Liver (tissue), 9 donors: Measurements from ENCODE around the gene MTFR1L. TPM values are rescaled to one million over a fixed set of nuclear protein-coding genes. Genes with fewer than 3 reads are reported as not detected.

ENCODE experiments used
- DNase-seq: peaks from one replicate; pipeline ENCODE4 v3.0.0-alpha.2; 2017; ENCODE audit warnings: low spot score
- H3K27ac ChIP-seq, 2 donors: one replicate each; pipeline ENCODE4 v1.7.0; 2013; ENCODE audit warnings: inconsistent platforms in 2 of 2, low read length in 2 of 2, control low read depth in 1 of 2, low read depth in 1 of 2, mild to moderate bottlenecking in 1 of 2
- H3K27me3 ChIP-seq, 4 donors: one replicate each; pipeline versions ENCODE4 v1.6.1 to v1.7.0; 2013; ENCODE audit warnings: low read length in 3 of 4, inconsistent platforms in 1 of 4, mild to moderate bottlenecking in 1 of 4, moderate library complexity in 1 of 4; ENCODE audit not compliant: control insufficient read depth in 4 of 4, insufficient read depth in 4 of 4
- H3K36me3 ChIP-seq, 4 donors: one replicate each; pipeline versions ENCODE4 v1.6.1 to v1.7.0; 2013; ENCODE audit warnings: low read length in 3 of 4, mild to moderate bottlenecking in 3 of 4, low read depth in 1 of 4, moderate library complexity in 1 of 4; ENCODE audit not compliant: control insufficient read depth in 4 of 4, insufficient read depth in 3 of 4
- H3K4me1 ChIP-seq, 4 donors: one replicate each; pipeline versions ENCODE4 v1.6.1 to v1.7.0; 2013; ENCODE audit warnings: low read length in 3 of 4, mild to moderate bottlenecking in 3 of 4, moderate library complexity in 1 of 4; ENCODE audit not compliant: control insufficient read depth in 4 of 4, insufficient read depth in 4 of 4
- H3K4me3 ChIP-seq, 3 donors: one replicate each; pipeline versions ENCODE4 v1.6.1 to v1.7.0; 2013; ENCODE audit warnings: low read length in 3 of 3, control low read depth in 1 of 3, low read depth in 1 of 3, mild to moderate bottlenecking in 1 of 3
- H3K9ac ChIP-seq, 2 donors: one replicate each; pipeline ENCODE4 v1.7.0; 2013; ENCODE audit warnings: low read length in 2 of 2, mild to moderate bottlenecking in 2 of 2, moderate library complexity in 2 of 2, control low read depth in 1 of 2, low read depth in 1 of 2
- H3K9me3 ChIP-seq, 4 donors: one replicate each; pipeline versions ENCODE4 v1.6.1 to v1.7.0; 2013; ENCODE audit warnings: low read length in 3 of 4; ENCODE audit not compliant: control insufficient read depth in 4 of 4
- ATF3 ChIP-seq: IDR thresholded peaks from 2 replicates; pipeline ENCODE4 v1.6.1; 2016; ENCODE audit warnings: antibody characterized with exemption
- CTCF ChIP-seq: fragments of 150-350 bp; IDR thresholded peaks from 2 replicates; pipeline ENCODE4 v1.5.1; 2017; ENCODE audit warnings: improper control_type of control experiment, low read depth, low read length; ENCODE audit not compliant: missing input control
- EGR1 ChIP-seq, 2 donors: IDR thresholded peaks; 2 replicates each; pipeline ENCODE4 v1.6.1; 2016 to 2018; ENCODE audit warnings: antibody characterized with exemption in 2 of 2, low read depth in 2 of 2
- FOXA1 ChIP-seq: IDR thresholded peaks from 2 replicates; pipeline ENCODE4 v1.6.1; 2016; ENCODE audit warnings: antibody characterized with exemption
- FOXA2 ChIP-seq: IDR thresholded peaks from 2 replicates; pipeline ENCODE4 v1.6.1; 2016; ENCODE audit warnings: antibody characterized with exemption
- GABPA ChIP-seq, 2 donors: IDR thresholded peaks in 1 of 2; conservative IDR thresholded peaks in 1 of 2; 2 replicates each; pipeline ENCODE4 v1.6.1; 2016; ENCODE audit warnings: antibody characterized with exemption in 2 of 2, mild to moderate bottlenecking in 1 of 2, moderate library complexity in 1 of 2
- HNF4A ChIP-seq, 2 donors: conservative IDR thresholded peaks; 2 replicates each; pipeline ENCODE4 v1.6.1; 2016; ENCODE audit warnings: antibody characterized with exemption in 2 of 2, mild to moderate bottlenecking in 2 of 2
- HNF4G ChIP-seq: IDR thresholded peaks from 2 replicates; pipeline ENCODE4 v1.6.1; 2016; ENCODE audit warnings: antibody characterized with exemption
- JUND ChIP-seq, 2 donors: IDR thresholded peaks; 2 replicates each; pipeline ENCODE4 v1.6.1; 2016; ENCODE audit warnings: antibody characterized with exemption in 2 of 2
- MAX ChIP-seq: IDR thresholded peaks from 2 replicates; pipeline ENCODE4 v1.6.1; 2016; ENCODE audit warnings: antibody characterized with exemption
- NR2F2 ChIP-seq: IDR thresholded peaks from 2 replicates; pipeline ENCODE4 v1.6.1; 2016; ENCODE audit warnings: antibody characterized with exemption
- RAD21 ChIP-seq, 2 donors: IDR thresholded peaks; 2 replicates each; pipeline ENCODE4 v1.6.1; 2016; ENCODE audit warnings: antibody characterized with exemption in 2 of 2, mild to moderate bottlenecking in 2 of 2
- REST ChIP-seq: IDR thresholded peaks from 2 replicates; pipeline ENCODE4 v1.6.1; 2016; ENCODE audit warnings: antibody characterized with exemption, mild to moderate bottlenecking
- RXRA ChIP-seq, 2 donors: IDR thresholded peaks; 2 replicates each; pipeline ENCODE4 v1.6.1; 2017 to 2018; ENCODE audit warnings: antibody characterized with exemption in 2 of 2, mild to moderate bottlenecking in 1 of 2
- SP1 ChIP-seq: IDR thresholded peaks from 2 replicates; pipeline ENCODE4 v1.6.1; 2018; ENCODE audit warnings: antibody characterized with exemption, mild to moderate bottlenecking
- TAF1 ChIP-seq: conservative IDR thresholded peaks from 2 replicates; pipeline ENCODE4 v1.6.1; 2016; ENCODE audit warnings: antibody characterized with exemption, mild to moderate bottlenecking
- YY1 ChIP-seq: IDR thresholded peaks from 2 replicates; pipeline ENCODE4 v1.6.1; 2016; ENCODE audit warnings: antibody characterized with exemption, mild to moderate bottlenecking
- ZBTB33 ChIP-seq: IDR thresholded peaks from 2 replicates; pipeline ENCODE4 v1.6.1; 2016; ENCODE audit warnings: antibody characterized with exemption
- WGBS: extraction: QIAGEN DNeasy Blood & Tissue Kit; methylation state at CpG from one replicate; pipeline ENCODE4 v1.1.7; 2013; 5-methylcytosine and 5-hydroxymethylcytosine counted together
- polyA plus RNA-seq, 2 donors: library from polyadenylated mRNA; stranded (reverse) in 1 of 2; unstranded in 1 of 2; fragments of 200-250 nt in 1 of 2; fragments of >200 nt in 1 of 2; fragmentation: Nextera tagmentation in 1 of 2; extraction: Ambion mirVana in 1 of 2; gene quantifications; one replicate each; pipeline versions ENCODE4 v1.2.1 to v1.2.3, GENCODE V29; 2013 to 2015
- total RNA-seq, 2 donors: library from RNA; depleted of rRNA; stranded (reverse); fragments of >200 nt; gene quantifications; one replicate each; pipeline ENCODE4 v1.2.3, GENCODE V29; 2014
- donor health status: healthy.
- donor health status: healthy.
- donor health status: healthy.
- donor health status: healthy.
- donor health status: healthy.

MTFR1L gene
- total and polyA plus RNA-seq, 4 donors: 22.5 to 48.4 (median 40.2) TPM

GRCh38 chr1:25875154-25875855, 55.6 kb downstream of the MTFR1L start, which contains the start of gene PAQR7:
PAQR7 (minus strand) TSS chr1:25875708; CDS start chr1:25863839, 11,869 bp downstream.
- Histone ChIP-seq H3K9ac (peak within 1 kb of the TSS; percentile 7 to 78), H3K27me3 (no peaks in the 10 kb centered on the region), H3K9me3 (no peaks in the 10 kb centered on the region), H3K4me1 (peaks cover 21 to 68% (median 61%) of the 10 kb centered on the region in 4 donors), H3K36me3 (no peaks in the 10 kb centered on the region), H3K4me3 (peak within 1 kb of the TSS; percentile 45 to 59 (median 53)), H3K27ac (peak within 1 kb of the TSS; percentile 58)
- TF ChIP-seq EGR1 (IDR thresholded peaks at IDR 0.05; ENCODE audit: low read depth in 2 of 2) (no peak), ZBTB33 (no peak), TAF1 (no peak), HNF4A (conservative IDR thresholded peaks at IDR 0.05) (no peak), GABPA (IDR thresholded peaks at IDR 0.05 in 1 of 2, conservative IDR thresholded peaks at IDR 0.05 in 1 of 2) (no peak), YY1 (no peak), ATF3 (no peak), JUND (IDR thresholded peaks at IDR 0.05) (no peak), HNF4G (no peak), MAX (no peak), RXRA (IDR thresholded peaks at IDR 0.05) (no peak), SP1 (no peak), CTCF (no peak), RAD21 (IDR thresholded peaks at IDR 0.05) (no peak), FOXA1 (no peak), NR2F2 (no peak), FOXA2 (no peak), REST (no peak)
- under 1% methylated on average over 75 of the region's 75 CpGs for WGBS
- peak; percentile 83 for DNase-seq
